Endothelial cell (in vitro differentiated cells): ENCODE data around the gene DYRK4. TPM values are rescaled to one million over a fixed set of nuclear protein-coding genes. Genes with fewer than 3 reads are reported as not detected.

Experiments used
- DNase-seq: peaks from one replicate; pipeline ENCODE4 v3.0.0; 2021; ENCODE audit warnings: low spot score
- H3K27ac Mint-ChIP-seq: one replicate; pipeline ENCODE4 v1.8.0; 2021; ENCODE audit warnings: mixed read lengths, inconsistent platforms; ENCODE audit not compliant: unreplicated experiment
- H3K27me3 Mint-ChIP-seq: one replicate; pipeline ENCODE4 v1.8.0; 2021; ENCODE audit warnings: mild to moderate bottlenecking, moderate library complexity, mixed read lengths, inconsistent platforms; ENCODE audit not compliant: unreplicated experiment
- H3K36me3 Mint-ChIP-seq: one replicate; pipeline ENCODE4 v1.8.0; 2021; ENCODE audit warnings: mild to moderate bottlenecking, low read depth, mixed read lengths, inconsistent platforms; ENCODE audit not compliant: unreplicated experiment
- H3K4me1 Mint-ChIP-seq: one replicate; pipeline ENCODE4 v1.8.0; 2021; ENCODE audit warnings: mild to moderate bottlenecking, mixed read lengths, inconsistent platforms; ENCODE audit not compliant: unreplicated experiment
- H3K4me3 Mint-ChIP-seq: one replicate; pipeline ENCODE4 v1.8.0; 2021; ENCODE audit warnings: mild to moderate bottlenecking, mixed read lengths, inconsistent platforms; ENCODE audit not compliant: unreplicated experiment
- H3K9me3 Mint-ChIP-seq: one replicate; pipeline ENCODE4 v1.8.0; 2021; ENCODE audit warnings: mixed read lengths, inconsistent platforms; ENCODE audit not compliant: unreplicated experiment
- total RNA-seq: library from RNA; stranded (reverse); fragmentation: NEBNext Ultra II Directional; extraction: Animal tissue kit (Norgen Biotek cat#: 25700); gene quantifications from one replicate; pipeline ENCODE4 v1.2.1, GENCODE V29; 2021; ENCODE audit not compliant: unreplicated experiment
- TF ChIP-seq, protein P1 (sequence below): fragments of 200-600 bp; sonication (generic); IDR thresholded peaks from one replicate; pipeline ENCODE4 v1.5.0; 2021; ENCODE audit warnings: antibody characterized with exemption; ENCODE audit not compliant: unreplicated experiment

DYRK4 gene
- total RNA-seq, 1 donor from 2014 or later, result 188 TPM

DNA sequence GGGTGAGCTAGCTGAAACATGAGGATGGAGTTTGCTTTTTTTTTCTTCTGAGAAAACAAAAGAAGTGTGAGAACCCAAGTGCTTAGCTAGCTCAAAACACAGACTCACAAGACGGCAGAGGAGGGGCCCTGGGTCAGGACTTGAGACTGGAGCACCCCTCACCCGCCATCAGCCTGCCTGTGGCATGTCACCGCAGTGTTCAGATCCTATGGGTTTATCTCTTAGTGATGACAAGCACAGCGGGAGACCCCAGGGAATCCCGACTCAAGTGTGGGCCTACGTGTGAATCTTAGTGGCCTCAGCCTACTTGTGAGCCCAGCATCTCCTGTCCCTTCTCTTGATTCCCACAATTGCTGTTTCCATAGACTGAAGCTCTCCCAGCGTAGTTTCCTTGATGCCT, 22.9 kb downstream of the DYRK4 start:
- DNase-seq, result no peak
- Mint-ChIP-seq H3K27ac (peak overlapping the region; percentile 25), H3K9me3 (no peaks in the 10 kb centered on the region)

DNA sequence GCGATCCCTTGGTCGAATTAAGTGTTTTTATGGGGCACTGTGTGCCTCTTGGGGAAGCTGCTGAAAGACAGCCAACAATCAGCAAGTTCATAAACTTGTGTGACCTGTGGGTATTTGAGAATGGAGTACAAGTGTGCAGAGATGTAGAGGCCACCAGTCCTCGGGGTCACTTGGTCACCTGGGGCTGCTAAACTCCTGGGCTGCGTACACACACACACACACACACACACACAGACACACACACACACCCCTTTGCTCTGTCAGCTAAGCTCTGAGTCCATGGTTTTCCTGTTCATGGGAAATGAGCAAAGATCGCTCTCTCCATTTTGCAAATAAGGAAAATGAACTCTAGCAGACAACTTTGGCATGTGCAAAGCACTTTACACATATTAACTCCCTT, 24.5 kb downstream of the DYRK4 start:
- no peak overlapping the region for H3K27ac Mint-ChIP-seq

More for the DNA sequence above, 22.9 kb downstream of the DYRK4 start:
- Mint-ChIP-seq H3K4me3 (peak overlapping the region; percentile 63), H3K27me3 (peaks cover 7% of the 10 kb centered on the region), H3K36me3 (peaks cover 41% of the 10 kb centered on the region), H3K4me1 (peaks cover 67% of the 10 kb centered on the region)
- TF ChIP-seq, protein P1, sequence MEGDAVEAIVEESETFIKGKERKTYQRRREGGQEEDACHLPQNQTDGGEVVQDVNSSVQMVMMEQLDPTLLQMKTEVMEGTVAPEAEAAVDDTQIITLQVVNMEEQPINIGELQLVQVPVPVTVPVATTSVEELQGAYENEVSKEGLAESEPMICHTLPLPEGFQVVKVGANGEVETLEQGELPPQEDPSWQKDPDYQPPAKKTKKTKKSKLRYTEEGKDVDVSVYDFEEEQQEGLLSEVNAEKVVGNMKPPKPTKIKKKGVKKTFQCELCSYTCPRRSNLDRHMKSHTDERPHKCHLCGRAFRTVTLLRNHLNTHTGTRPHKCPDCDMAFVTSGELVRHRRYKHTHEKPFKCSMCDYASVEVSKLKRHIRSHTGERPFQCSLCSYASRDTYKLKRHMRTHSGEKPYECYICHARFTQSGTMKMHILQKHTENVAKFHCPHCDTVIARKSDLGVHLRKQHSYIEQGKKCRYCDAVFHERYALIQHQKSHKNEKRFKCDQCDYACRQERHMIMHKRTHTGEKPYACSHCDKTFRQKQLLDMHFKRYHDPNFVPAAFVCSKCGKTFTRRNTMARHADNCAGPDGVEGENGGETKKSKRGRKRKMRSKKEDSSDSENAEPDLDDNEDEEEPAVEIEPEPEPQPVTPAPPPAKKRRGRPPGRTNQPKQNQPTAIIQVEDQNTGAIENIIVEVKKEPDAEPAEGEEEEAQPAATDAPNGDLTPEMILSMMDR, result no peak

DNA sequence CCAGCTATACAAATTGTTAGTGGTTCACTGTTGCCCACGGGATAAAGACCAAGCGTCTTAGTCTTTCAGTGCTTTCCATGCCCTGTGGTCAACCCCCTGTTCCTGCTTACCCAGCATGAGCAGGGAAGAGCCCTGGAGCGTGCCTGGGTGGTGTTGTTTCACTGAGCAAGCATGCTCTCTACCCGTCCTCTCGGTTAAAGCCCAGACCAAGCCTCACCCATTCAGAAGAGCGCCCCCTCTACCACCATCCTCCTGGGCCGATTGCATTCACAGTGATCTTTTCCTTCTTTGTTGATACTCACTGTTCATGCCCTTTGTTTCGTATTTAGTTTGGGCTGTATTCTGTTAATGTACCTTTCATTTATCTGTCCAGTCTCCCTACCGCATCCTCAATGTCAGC, 25.1 kb downstream of the DYRK4 start:
- H3K4me3 Mint-ChIP-seq, result no peak overlapping the region
- H3K27me3 Mint-ChIP-seq, result peaks cover 7% of the 10 kb centered on the region
- no peak overlapping the region for H3K27ac Mint-ChIP-seq
- H3K36me3 Mint-ChIP-seq, result peaks cover 59% of the 10 kb centered on the region
- TF ChIP-seq, protein P1, result no peak
- H3K9me3 Mint-ChIP-seq, result no peaks in the 10 kb centered on the region
- no peak for DNase-seq
- H3K4me1 Mint-ChIP-seq, result peaks cover 46% of the 10 kb centered on the region

More for the DNA sequence above, 24.5 kb downstream of the DYRK4 start:
- Mint-ChIP-seq H3K27me3 (peaks cover 7% of the 10 kb centered on the region), H3K9me3 (no peaks in the 10 kb centered on the region), H3K4me3 (no peak overlapping the region), H3K36me3 (peaks cover 53% of the 10 kb centered on the region), H3K4me1 (peaks cover 52% of the 10 kb centered on the region)
- no peak for DNase-seq
- TF ChIP-seq, protein P1, result no peak

DNA sequence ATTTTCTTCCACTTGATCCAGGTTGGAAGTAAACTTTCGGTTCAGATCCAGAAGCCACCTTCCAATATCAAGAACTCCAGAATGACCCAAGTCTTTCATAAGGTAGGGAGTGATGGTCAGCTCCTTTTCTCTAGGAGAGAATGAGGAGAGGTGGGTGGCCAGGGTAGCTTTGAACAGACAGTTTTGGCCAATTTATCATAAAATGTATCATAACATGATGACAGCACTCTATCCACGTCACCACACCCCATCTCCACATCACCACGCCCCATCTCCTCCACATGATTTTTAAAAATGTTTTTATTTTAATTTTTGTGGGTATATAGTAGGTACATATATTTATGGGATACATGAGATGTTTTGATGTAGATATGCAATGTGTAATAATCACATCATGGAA, 26.9 kb downstream of the DYRK4 start:
- TF ChIP-seq, protein P1, result no peak
- no peak overlapping the region for H3K27ac Mint-ChIP-seq
- no peaks in the 10 kb centered on the region for H3K9me3 Mint-ChIP-seq
- no peak for DNase-seq
- no peak overlapping the region for H3K4me3 Mint-ChIP-seq
- H3K36me3 Mint-ChIP-seq, result peaks cover 65% of the 10 kb centered on the region
- H3K27me3 Mint-ChIP-seq, result peaks cover 4% of the 10 kb centered on the region
- H3K4me1 Mint-ChIP-seq, result peaks cover 31% of the 10 kb centered on the region

DNA sequence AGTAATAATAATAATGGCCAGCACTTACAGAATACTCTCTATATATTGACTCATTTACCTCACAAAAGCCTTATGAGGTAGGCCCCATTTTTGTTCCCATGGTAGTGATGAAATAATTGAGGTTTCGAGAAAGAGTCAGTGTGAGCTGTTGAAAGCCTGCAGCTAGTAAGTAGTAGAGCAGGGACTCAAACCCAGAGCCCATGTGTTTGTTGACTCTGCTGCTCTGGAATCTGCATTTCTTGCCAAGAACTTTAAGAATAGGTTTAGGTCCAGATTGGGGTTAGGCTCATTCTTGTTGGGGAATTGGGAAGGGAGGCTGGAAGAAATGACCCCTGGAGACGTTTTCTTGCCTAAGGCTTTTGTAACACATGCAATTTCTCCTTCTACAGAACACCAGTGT, 27.9 kb downstream of the DYRK4 start:
- H3K36me3 Mint-ChIP-seq, result peaks cover 65% of the 10 kb centered on the region
- peaks cover 27% of the 10 kb centered on the region for H3K4me1 Mint-ChIP-seq
- H3K4me3 Mint-ChIP-seq, result peak overlapping the region; percentile 66
- no peak overlapping the region for H3K27ac Mint-ChIP-seq
- DNase-seq, result no peak
- TF ChIP-seq, protein P1, result no peak
- no peaks in the 10 kb centered on the region for H3K9me3 Mint-ChIP-seq
- H3K27me3 Mint-ChIP-seq, result peaks cover 4% of the 10 kb centered on the region
